Mesothelial cell of epicardium (in vitro differentiated cells): ENCODE measurements around the gene ZYG11A. TPM values are rescaled to one million over a fixed set of nuclear protein-coding genes. Genes with fewer than 3 reads are reported as not detected.

Experiments
- DNase-seq, 2 experiments: peaks; one replicate each; pipeline ENCODE4 v3.0.0; 2021; ENCODE audit warnings: low spot score in 2 of 2; ENCODE audit not compliant: unreplicated experiment in 2 of 2
- H3K27ac Mint-ChIP-seq: 2 replicates; pipeline ENCODE4 v1.8.0; 2021; ENCODE audit warnings: mixed read lengths
- H3K27me3 Mint-ChIP-seq: 2 replicates; pipeline ENCODE4 v1.8.0; 2021; ENCODE audit warnings: low read depth, mixed read lengths
- H3K36me3 Mint-ChIP-seq: 2 replicates; pipeline ENCODE4 v1.8.0; 2021; ENCODE audit warnings: mixed read lengths
- H3K4me1 Mint-ChIP-seq: 2 replicates; pipeline ENCODE4 v1.8.0; 2021; ENCODE audit warnings: mixed read lengths
- H3K4me3 Mint-ChIP-seq: 2 replicates; pipeline ENCODE4 v1.8.0; 2021; ENCODE audit warnings: mild to moderate bottlenecking, moderate library complexity, mixed read lengths
- H3K9me3 Mint-ChIP-seq: 2 replicates; pipeline ENCODE4 v1.8.0; 2021; ENCODE audit warnings: mixed read lengths
- CTCF ChIP-seq: fragments of 200-600 bp; sonication (generic); IDR thresholded peaks from one replicate; pipeline ENCODE4 v1.5.0; 2021; ENCODE audit warnings: antibody characterized with exemption; ENCODE audit not compliant: unreplicated experiment
- total RNA-seq: library from RNA; stranded (reverse); gene quantifications from 3 replicates; pipeline ENCODE4 v1.2.1, GENCODE V29; 2021

ZYG11A gene
- total RNA-seq, 1 donor from 2014 or later: not detected

GRCh38 chr1:52916241-52916975, 73.8 kb downstream of the ZYG11A start:
- TF ChIP-seq CTCF: no peak
- H3K9me3 Mint-ChIP-seq: peaks cover 8% of the 10 kb centered on the region
- H3K4me1 Mint-ChIP-seq: peaks cover 2% of the 10 kb centered on the region
- H3K36me3 Mint-ChIP-seq: peaks cover 6% of the 10 kb centered on the region
- no peak overlapping the region for H3K4me3 Mint-ChIP-seq
- H3K27ac Mint-ChIP-seq: no peak overlapping the region
- H3K27me3 Mint-ChIP-seq: peaks cover 12% of the 10 kb centered on the region
- DNase-seq: no peak

GRCh38 chr1:52917156-52917555, 74.6 kb downstream of the ZYG11A start:
- Mint-ChIP-seq H3K9me3 (peaks cover 8% of the 10 kb centered on the region), H3K27me3 (peaks cover 16% of the 10 kb centered on the region), H3K27ac (no peak overlapping the region), H3K4me1 (peaks cover 2% of the 10 kb centered on the region), H3K4me3 (no peak overlapping the region), H3K36me3 (peaks cover 6% of the 10 kb centered on the region)
- DNase-seq: no peak
- TF ChIP-seq CTCF: no peak

GRCh38 chr1:52917581-52917980, 75.0 kb downstream of the ZYG11A start:
- H3K4me1 Mint-ChIP-seq: peaks cover 2% of the 10 kb centered on the region
- H3K36me3 Mint-ChIP-seq: peaks cover 6% of the 10 kb centered on the region
- no peak for DNase-seq
- no peak for TF ChIP-seq CTCF
- H3K9me3 Mint-ChIP-seq: peaks cover 8% of the 10 kb centered on the region
- H3K27me3 Mint-ChIP-seq: peaks cover 18% of the 10 kb centered on the region
- H3K27ac Mint-ChIP-seq: no peak overlapping the region
- H3K4me3 Mint-ChIP-seq: no peak overlapping the region

GRCh38 chr1:52918201-52918600, 75.6 kb downstream of the ZYG11A start:
- H3K27ac Mint-ChIP-seq: no peak overlapping the region
- no peak overlapping the region for H3K4me3 Mint-ChIP-seq
- peaks cover 8% of the 10 kb centered on the region for H3K9me3 Mint-ChIP-seq
- H3K4me1 Mint-ChIP-seq: peaks cover 2% of the 10 kb centered on the region
- no peak for TF ChIP-seq CTCF
- peaks cover 23% of the 10 kb centered on the region for H3K27me3 Mint-ChIP-seq
- no peak for DNase-seq
- H3K36me3 Mint-ChIP-seq: peaks cover 6% of the 10 kb centered on the region

GRCh38 chr1:52919051-52919722, 76.6 kb downstream of the ZYG11A start:
- Mint-ChIP-seq H3K9me3 (peaks cover 8% of the 10 kb centered on the region), H3K4me1 (peaks cover 2% of the 10 kb centered on the region), H3K27me3 (peaks cover 27% of the 10 kb centered on the region), H3K4me3 (no peak overlapping the region), H3K27ac (no peak overlapping the region), H3K36me3 (peaks cover 6% of the 10 kb centered on the region)
- TF ChIP-seq CTCF: no peak
- no peak for DNase-seq
